ENCODE measurements around the gene DPT. TPM values are rescaled to one million over a fixed set of nuclear protein-coding genes. Genes with fewer than 3 reads are reported as not detected.

Gene DPT
- polyA plus RNA-seq, 1 of the 3 experiments (the other 2 are of a cell fraction) = 0.05 TPM

DNA sequence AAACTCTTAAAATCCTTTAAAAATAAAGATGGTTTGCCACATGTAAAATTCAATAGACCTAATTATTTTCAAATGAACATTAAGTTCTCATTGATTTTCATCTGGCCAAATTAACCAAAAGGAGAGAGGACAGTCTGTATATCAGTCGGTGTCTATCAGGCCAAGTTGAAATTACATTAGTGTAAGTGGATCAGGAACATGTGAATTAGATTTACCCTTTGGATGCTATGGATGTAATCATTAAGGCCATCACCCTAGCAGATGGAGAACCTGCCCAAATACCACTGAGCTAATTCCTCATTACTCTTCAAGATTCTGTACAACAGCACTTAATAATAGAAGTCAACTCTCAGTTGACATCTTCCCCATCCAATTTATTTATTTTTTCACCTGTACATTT, 29.5 kb upstream of the DPT start:
- no peak overlapping the region for H3K4me2 ChIP-seq
- ChIA-PET POLR2A (no interaction called here), CTCF (no interaction called here)
- peaks cover 0 to 23% of the 10 kb centered on the region in 2 experiments; a peak in 2 of 4 replicates for H3K4me1 ChIP-seq (ENCODE audit: control insufficient read depth in 1 of 2, insufficient read depth in 2 of 2, low read depth in 1 of 2, low read length in 1 of 2)
- H3K4me3 ChIP-seq (ENCODE audit: low read depth in 2 of 2, low read length in 1 of 2) = no peak overlapping the region
- 11% methylated on average over 1 of the region's 1 CpG for WGBS (ENCODE audit: low lambda C conversion rate)
- no peaks in the 10 kb centered on the region for H3F3A ChIP-seq (replicated peaks; ENCODE audit: insufficient read depth)
- H3K9me3 ChIP-seq = no peaks in the 10 kb centered on the region
- H3K79me2 ChIP-seq (ENCODE audit: insufficient read depth) = no peaks in the 10 kb centered on the region
- no peak for DNase-seq
- H3K27me3 ChIP-seq (ENCODE audit: insufficient read depth) = no peaks in the 10 kb centered on the region
- peak overlapping the region in 1 of 2 experiments; percentile 75; a peak in 2 of 4 replicates for H3K27ac ChIP-seq (ENCODE audit: low read depth in 2 of 2, low read length in 1 of 2)
- H3K9ac ChIP-seq = no peak overlapping the region
- TF ChIP-seq RAD21 (IDR thresholded peaks at IDR 0.05; ENCODE audit: low read length) (0 out of 2 replicates have a peak, but pooled peaks have one; percentile 14), EP300 (IDR thresholded peaks at IDR 0.05; ENCODE audit: borderline replicate concordance in 1 of 2, low read depth in 1 of 2, low read length in 1 of 2) (peak in 1 of 2 experiments; percentile 72; a peak in 2 of 4 replicates), RCOR1 (IDR thresholded peaks at IDR 0.05; ENCODE audit: low read length) (0 out of 2 replicates have a peak, but pooled peaks have one; percentile 44), POLR2AphosphoS5 (IDR thresholded peaks at IDR 0.05; ENCODE audit: low read depth, low read length) (no peak)
- H4K20me1 ChIP-seq (ENCODE audit: insufficient read depth) = no peaks in the 10 kb centered on the region
- H3K36me3 ChIP-seq (replicated peaks in 1 of 2; ENCODE audit: control insufficient read depth in 1 of 2, insufficient read depth in 2 of 2, low read length in 1 of 2) = no peaks in the 10 kb centered on the region
- H3K9me2 ChIP-seq = no peaks in the 10 kb centered on the region
- no peak overlapping the region for H2AFZ ChIP-seq (ENCODE audit: low read depth)

DNA sequence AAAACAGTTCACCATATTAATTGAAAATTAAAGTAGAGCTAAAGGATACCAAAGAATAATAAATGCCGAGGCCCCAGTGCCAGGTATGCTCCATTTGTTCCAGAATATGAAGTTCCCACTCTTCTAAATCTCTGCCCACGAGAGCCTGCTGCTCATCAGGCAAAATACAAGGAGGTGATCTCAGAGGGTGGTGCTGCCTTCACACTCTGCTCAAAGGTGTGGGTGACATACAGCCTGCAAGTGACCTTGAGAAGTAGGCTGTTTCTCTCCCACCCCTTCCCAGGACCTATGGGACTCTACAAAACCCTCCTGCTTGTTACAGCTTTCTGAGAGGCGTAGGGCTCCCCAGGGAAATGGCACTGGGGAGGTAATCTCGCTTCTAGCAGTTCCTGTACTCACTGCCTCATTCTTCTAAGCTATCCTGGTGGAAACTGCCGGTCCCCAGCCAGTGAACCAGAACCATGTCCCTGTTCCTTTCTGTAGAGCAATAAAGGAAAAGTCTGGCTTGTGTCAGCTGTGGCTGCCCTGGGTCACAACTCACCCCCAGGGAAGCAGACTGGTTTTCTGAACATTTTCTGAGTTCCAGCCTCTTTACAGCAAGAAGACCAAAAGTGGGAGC, 26.9 kb upstream of the DPT start:
- 49% methylated on average over 4 of the region's 5 CpGs for WGBS (ENCODE audit: low lambda C conversion rate)
- ChIA-PET CTCF (interaction anchor here (0.6 to 1.5 kb wide), 6 partner anchors 16 to 803 kb away, joined by 3 to 5 read pairs (median 3); no protein-coding TSS in a partner anchor), POLR2A (interaction anchor here (1.8 kb wide), 1 partner anchor 350 kb away, joined by 5 read pairs; the partner anchor contains the start of gene ATP1B1)
- no peak overlapping the region for H3K4me3 ChIP-seq (ENCODE audit: low read depth in 2 of 2, low read length in 1 of 2)
- no peaks in the 10 kb centered on the region for H3F3A ChIP-seq (replicated peaks; ENCODE audit: insufficient read depth)
- H3K9ac ChIP-seq = no peak overlapping the region
- TF ChIP-seq FOSL2 (IDR thresholded peaks at IDR 0.05; ENCODE audit: borderline replicate concordance, low read depth) = no peak
- no peak for TF ChIP-seq RXRA (IDR thresholded peaks at IDR 0.05; ENCODE audit: borderline replicate concordance, low read depth)
- TF ChIP-seq SMC3 (IDR thresholded peaks at IDR 0.05; ENCODE audit: low read depth, low read length) = no peak
- TF ChIP-seq, protein P1, sequence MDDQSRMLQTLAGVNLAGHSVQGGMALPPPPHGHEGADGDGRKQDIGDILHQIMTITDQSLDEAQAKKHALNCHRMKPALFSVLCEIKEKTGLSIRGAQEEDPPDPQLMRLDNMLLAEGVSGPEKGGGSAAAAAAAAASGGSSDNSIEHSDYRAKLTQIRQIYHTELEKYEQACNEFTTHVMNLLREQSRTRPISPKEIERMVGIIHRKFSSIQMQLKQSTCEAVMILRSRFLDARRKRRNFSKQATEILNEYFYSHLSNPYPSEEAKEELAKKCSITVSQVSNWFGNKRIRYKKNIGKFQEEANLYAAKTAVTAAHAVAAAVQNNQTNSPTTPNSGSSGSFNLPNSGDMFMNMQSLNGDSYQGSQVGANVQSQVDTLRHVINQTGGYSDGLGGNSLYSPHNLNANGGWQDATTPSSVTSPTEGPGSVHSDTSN (IDR thresholded peaks at IDR 0.05) = no peak
- no peak for TF ChIP-seq FOXJ3 (CRISPR knock-in tag; IDR thresholded peaks at IDR 0.05)
- no peak for TF ChIP-seq TCF12 (IDR thresholded peaks at IDR 0.05)
- TF ChIP-seq JUND (IDR thresholded peaks at IDR 0.05) = no peak
- no peak for TF ChIP-seq NFIC (IDR thresholded peaks at IDR 0.05; ENCODE audit: borderline replicate concordance)
- TF ChIP-seq, protein P2, sequence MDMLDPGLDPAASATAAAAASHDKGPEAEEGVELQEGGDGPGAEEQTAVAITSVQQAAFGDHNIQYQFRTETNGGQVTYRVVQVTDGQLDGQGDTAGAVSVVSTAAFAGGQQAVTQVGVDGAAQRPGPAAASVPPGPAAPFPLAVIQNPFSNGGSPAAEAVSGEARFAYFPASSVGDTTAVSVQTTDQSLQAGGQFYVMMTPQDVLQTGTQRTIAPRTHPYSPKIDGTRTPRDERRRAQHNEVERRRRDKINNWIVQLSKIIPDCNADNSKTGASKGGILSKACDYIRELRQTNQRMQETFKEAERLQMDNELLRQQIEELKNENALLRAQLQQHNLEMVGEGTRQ (IDR thresholded peaks at IDR 0.05; ENCODE audit: borderline replicate concordance, low read depth, low read length) = no peak
- TF ChIP-seq EZH2phosphoT487 (IDR thresholded peaks at IDR 0.05; ENCODE audit: borderline replicate concordance, low read depth) = no peak
- no peak for TF ChIP-seq TEAD4 (IDR thresholded peaks at IDR 0.05; ENCODE audit: borderline replicate concordance, insufficient read depth)
- peak in 1 of 2 experiments; percentile 59; a peak in 1 of 4 replicates for TF ChIP-seq EP300 (IDR thresholded peaks at IDR 0.05; ENCODE audit: borderline replicate concordance in 1 of 2, low read depth in 1 of 2, low read length in 1 of 2)
- TF ChIP-seq RCOR1 (IDR thresholded peaks at IDR 0.05; ENCODE audit: low read length) = peak; percentile 40; the same call in 1 of the 2 replicates
- TF ChIP-seq CHD2 (IDR thresholded peaks at IDR 0.05; ENCODE audit: low read length, partially characterized antibody) = no peak
- no peak for TF ChIP-seq MEF2A (IDR thresholded peaks at IDR 0.05; ENCODE audit: borderline replicate concordance, low read depth)
- TF ChIP-seq POLR2AphosphoS5 (IDR thresholded peaks at IDR 0.05; ENCODE audit: low read depth, low read length) = no peak
- no peaks in the 10 kb centered on the region for H3K9me3 ChIP-seq
- H3K36me3 ChIP-seq (replicated peaks in 1 of 2; ENCODE audit: control insufficient read depth in 1 of 2, insufficient read depth in 2 of 2, low read length in 1 of 2) = no peaks in the 10 kb centered on the region
- no peaks in the 10 kb centered on the region for H3K9me2 ChIP-seq
- no peak overlapping the region for H3K4me2 ChIP-seq
- peak; percentile 21 for DNase-seq
- H4K20me1 ChIP-seq (ENCODE audit: insufficient read depth) = no peaks in the 10 kb centered on the region
- no peak overlapping the region for H2AFZ ChIP-seq (ENCODE audit: low read depth)
- no peaks in the 10 kb centered on the region for H3K79me2 ChIP-seq (ENCODE audit: insufficient read depth)
- H3K27ac ChIP-seq (ENCODE audit: low read depth in 2 of 2, low read length in 1 of 2) = peak overlapping the region in 1 of 2 experiments; percentile 71; a peak in 2 of 4 replicates
- H3K4me1 ChIP-seq (ENCODE audit: control insufficient read depth in 1 of 2, insufficient read depth in 2 of 2, low read depth in 1 of 2, low read length in 1 of 2) = peaks cover 0 to 26% of the 10 kb centered on the region in 2 experiments; a peak in 2 of 4 replicates
- no peaks in the 10 kb centered on the region for H3K27me3 ChIP-seq (ENCODE audit: insufficient read depth)

Measured in SK-N-SH (cell line).